A549 (cell line): ENCODE results near the gene JAZF1. TPM values are rescaled to one million over a fixed set of nuclear protein-coding genes. Genes with fewer than 3 reads are reported as not detected.

Source experiments
- ATAC-seq, 2 experiments: fragments of 200-7000 bp in 1 of 2; fragments of >200 bp in 1 of 2; cut with Nextera tagmentation in 1 of 2; cut with Tn5 transposase in 1 of 2; 3 replicates each; pipeline versions ENCODE4 v1.8.0 to v1.9.1; 2018 to 2020; ENCODE audit warnings: mild to moderate bottlenecking in 1 of 2, moderate library complexity in 1 of 2
- CTCF ChIA-PET: fragments of 300-600 bp; sonication (Branson Sonifier 250); formaldehyde crosslinking; extraction: SDS; loops from one replicate; lab custom pipeline; 2021; ENCODE audit warnings: antibody characterized with exemption, inconsistent platforms; lab: Yijun Ruan, JAX
- POLR2A ChIA-PET: fragments of 350-600 bp; formaldehyde crosslinking; extraction: SDS; loops from one replicate; lab custom pipeline; 2021; ENCODE audit warnings: antibody characterized with exemption, inconsistent platforms; lab: Yijun Ruan, JAX
- DNase-seq, 2 experiments: peaks; one replicate each; pipeline versions ENCODE4 v3.0.0 to v3.0.0-alpha.2; 2011 to 2016; ENCODE audit warnings: low read depth in 1 of 2, low spot score in 1 of 2
- FAIRE-seq: peaks from 2 replicates; lab custom pipeline; 2011; peaks lifted over from hg19 to GRCh38; lab: Jason Lieb, UNC
- H3K27ac ChIP-seq, 2 experiments: fragments of >200 bp; sonication (Bioruptor Twin); formaldehyde crosslinking; 3 replicates each; pipeline ENCODE4 v1.5.1; 2016 to 2017
- H3K4me1 ChIP-seq: fragments of >200 bp; sonication (Bioruptor Twin); formaldehyde crosslinking; 3 replicates; pipeline ENCODE4 v1.6.1; 2016
- H3K4me2 ChIP-seq: fragments of >200 bp; sonication (Bioruptor Twin); formaldehyde crosslinking; 3 replicates; pipeline ENCODE4 v1.6.1; 2016
- H3K4me3 ChIP-seq: fragments of >200 bp; sonication (Bioruptor Twin); formaldehyde crosslinking; 3 replicates; pipeline ENCODE4 v1.5.1; 2016
- H3K9me3 ChIP-seq: fragments of >200 bp; sonication (Bioruptor Twin); formaldehyde crosslinking; 3 replicates; pipeline ENCODE4 v1.6.1; 2016
- CBX8 ChIP-seq: fragments of 200-600 bp; sonication (generic); IDR thresholded peaks from 2 replicates; pipeline ENCODE4 v1.6.1; 2016
- CHD2 ChIP-seq: fragments of 150-350 bp; IDR thresholded peaks from 2 replicates; pipeline ENCODE4 v1.6.1; 2014; ENCODE audit warnings: low read length; ENCODE audit not compliant: partially characterized antibody
- EHMT2 ChIP-seq: fragments of 200-600 bp; sonication (generic); IDR thresholded peaks from 2 replicates; pipeline ENCODE4 v1.6.1; 2016; ENCODE audit warnings: antibody characterized with exemption, low read depth, mild to moderate bottlenecking, moderate library complexity
- EP300 ChIP-seq, 2 experiments: fragments of >200 bp; sonication (Bioruptor Twin); formaldehyde crosslinking; IDR thresholded peaks; 2 replicates in 1 of 2; 3 replicates in 1 of 2; pipeline ENCODE4 v1.6.1; 2016 to 2017
- FOXS1 ChIP-seq: fragments of 250-450 bp; sonication (Bioruptor Pico); IDR thresholded peaks from 2 replicates; pipeline ENCODE4 v1.5.0; 2020; ENCODE audit warnings: mild to moderate bottlenecking, moderate library complexity
- JUN ChIP-seq, 2 experiments: fragments of >200 bp; sonication (Bioruptor Twin); formaldehyde crosslinking; IDR thresholded peaks; 2 replicates in 1 of 2; 3 replicates in 1 of 2; pipeline ENCODE4 v1.6.1; 2016 to 2017
- KDM1A ChIP-seq: fragments of 200-600 bp; sonication (generic); IDR thresholded peaks from 2 replicates; pipeline ENCODE4 v1.6.1; 2016; ENCODE audit warnings: low read depth, mild to moderate bottlenecking
- PHF8 ChIP-seq: fragments of 200-600 bp; sonication (generic); IDR thresholded peaks from 2 replicates; pipeline ENCODE4 v1.6.1; 2016; ENCODE audit warnings: low read depth, mild to moderate bottlenecking, antibody characterized with exemption, moderate library complexity, borderline replicate concordance
- POLR2A ChIP-seq: IDR thresholded peaks from 2 replicates; pipeline ENCODE4 v1.6.1; 2012; ENCODE audit warnings: mild to moderate bottlenecking, low read length
- RAD21 ChIP-seq, 2 experiments: fragments of >200 bp in 1 of 2; sonication (Bioruptor Twin) in 1 of 2; formaldehyde crosslinking in 1 of 2; IDR thresholded peaks in 1 of 2; conservative IDR thresholded peaks in 1 of 2; 2 replicates in 1 of 2; 3 replicates in 1 of 2; pipeline ENCODE4 v1.6.1; 2012 to 2018; ENCODE audit warnings: inconsistent platforms in 1 of 2
- RFX5 ChIP-seq: fragments of 450-650 bp; IDR thresholded peaks from 2 replicates; pipeline ENCODE4 v1.7.1; 2014; ENCODE audit warnings: antibody characterized with exemption, mild to moderate bottlenecking, moderate library complexity
- RNF2 ChIP-seq: fragments of 200-600 bp; sonication (generic); IDR thresholded peaks from 2 replicates; pipeline ENCODE4 v1.6.1; 2016; ENCODE audit warnings: low read depth, mild to moderate bottlenecking, antibody characterized with exemption, moderate library complexity, borderline replicate concordance
- TFCP2L1 ChIP-seq: fragments of 250-450 bp; sonication (Bioruptor Pico); IDR thresholded peaks from 2 replicates; pipeline ENCODE4 v1.5.0; 2021; ENCODE audit warnings: mild to moderate bottlenecking
- TP53 ChIP-seq: fragments of 250-450 bp; sonication (Bioruptor Pico); IDR thresholded peaks from 2 replicates; pipeline ENCODE4 v1.5.0; 2021; ENCODE audit warnings: mild to moderate bottlenecking, moderate library complexity
- ZC3H11A ChIP-seq: fragments of 450-650 bp; IDR thresholded peaks from 2 replicates; pipeline ENCODE4 v1.6.1; 2014; ENCODE audit warnings: antibody characterized with exemption, mild to moderate bottlenecking
- ZNF302 ChIP-seq: fragments of 250-450 bp; sonication (Bioruptor Pico); IDR thresholded peaks from 2 replicates; pipeline ENCODE4 v1.9.0; 2021; ENCODE audit warnings: inconsistent platforms, mild to moderate bottlenecking, moderate library complexity
- ZSCAN20 ChIP-seq: fragments of 250-450 bp; sonication (Bioruptor Pico); IDR thresholded peaks from 2 replicates; pipeline ENCODE4 v1.8.0; 2022; ENCODE audit warnings: mild to moderate bottlenecking, moderate library complexity
- WGBS: methylation state at CpG from one replicate; pipeline ENCODE4 v1.1.6; 2017; ENCODE audit errors: missing lambda C conversion rate; 5-methylcytosine and 5-hydroxymethylcytosine counted together
- polyA plus RNA-seq, 4 experiments: library from polyadenylated mRNA; depleted of rRNA in 3 of 4; stranded (reverse); fragments of >200 nt; fragmentation: RNase III in 1 of 4; extraction: RNeasy Plus Mini Kit Qiagen cat#74134 plus additional on column Dnase treatment in 1 of 4; gene quantifications; 2 replicates in 3 of 4; 3 replicates in 1 of 4; pipeline ENCODE4 v1.2.3, GENCODE V29; 2011 to 2017
- TF ChIP-seq, protein P1 (sequence below): fragments of 250-450 bp; sonication (Bioruptor Pico); IDR thresholded peaks from 2 replicates; pipeline ENCODE4 v1.5.0; 2021; ENCODE audit warnings: mild to moderate bottlenecking, moderate library complexity, borderline replicate concordance
- TF ChIP-seq, protein P2 (sequence below): fragments of >200 bp; sonication (Bioruptor Twin); formaldehyde crosslinking; IDR thresholded peaks from 3 replicates; pipeline ENCODE4 v1.5.1; 2016
- TF ChIP-seq, protein P3 (sequence below): fragments of 450-650 bp; IDR thresholded peaks from 2 replicates; pipeline ENCODE4 v1.6.1; 2014; ENCODE audit warnings: antibody characterized with exemption

Gene JAZF1
- polyA plus RNA-seq, 2 of the 4 experiments (the other 2 are of a cell fraction) = 1.9 to 2.8 TPM

DNA sequence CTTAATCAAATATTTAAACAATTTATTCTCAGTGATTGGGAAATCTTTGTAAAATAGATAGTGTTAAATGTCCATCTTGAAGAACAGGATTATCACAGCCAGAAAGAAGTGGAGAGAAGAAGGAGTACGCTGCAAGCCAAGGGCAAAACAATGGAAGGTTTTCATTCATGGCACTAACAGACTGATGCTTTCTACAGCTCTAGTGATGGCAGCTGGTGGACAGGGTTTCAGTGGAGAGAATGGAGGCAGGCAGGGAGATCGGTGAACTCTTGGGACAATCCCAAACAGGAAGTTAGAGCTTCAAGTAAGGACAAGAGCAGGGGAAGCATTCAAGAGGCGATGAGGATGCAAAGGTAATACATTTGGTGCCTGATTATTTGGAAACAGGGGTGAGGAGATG lies 207.0 kb downstream of the JAZF1 start:
- TF ChIP-seq KDM1A (no peak), TP53 (no peak), ZSCAN20 (CRISPR knock-in tag) (no peak), ZNF302 (CRISPR knock-in tag) (no peak), EP300 (IDR thresholded peaks at IDR 0.05) (no peak)
- WGBS = 92% methylated on average over 3 of the region's 3 CpGs
- no peak overlapping the region for H3K27ac ChIP-seq
- DNase-seq (no peak), FAIRE-seq (no peak), ATAC-seq (no peak)
- no peaks in the 10 kb centered on the region for H3K9me3 ChIP-seq
- ChIA-PET POLR2A (no interaction called here), CTCF (interaction anchor here (1.2 kb wide), 1 partner anchor 812 kb away, joined by 3 read pairs; no protein-coding TSS in a partner anchor)
- H3K4me1 ChIP-seq = 0 out of 3 replicates have a peak, but pooled peaks cover 3% of the 10 kb centered on the region
- no peak overlapping the region for H3K4me3 ChIP-seq
- H3K4me2 ChIP-seq = no peak overlapping the region

DNA sequence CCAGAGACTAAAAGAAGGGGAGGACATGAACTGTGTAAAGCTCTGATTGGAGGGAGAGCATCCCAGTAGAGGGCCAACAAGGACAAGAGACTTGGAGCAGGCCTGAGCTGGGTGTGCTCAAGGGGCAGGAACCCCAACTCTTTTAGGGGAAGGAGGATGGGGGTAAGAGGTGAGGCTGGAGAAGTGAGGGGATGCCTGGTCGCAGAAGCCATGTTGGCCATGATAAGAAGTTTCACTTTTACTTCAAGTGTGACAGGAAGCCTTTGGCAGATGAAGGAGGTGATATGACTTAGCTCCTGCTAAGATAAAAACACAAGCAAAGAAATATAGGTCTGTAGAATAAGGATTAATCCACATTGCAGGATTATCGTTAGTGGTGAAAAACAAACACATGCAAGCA lies 208.3 kb downstream of the JAZF1 start:
- WGBS = 76% methylated on average over 2 of the region's 2 CpGs
- ChIA-PET POLR2A (no interaction called here), CTCF (interaction anchor here (1.1 to 1.9 kb wide), 3 partner anchors 49 to 792 kb away, joined by 3 to 8 read pairs (median 4); no protein-coding TSS in a partner anchor)
- DNase-seq = no peak
- ATAC-seq = no peak
- Histone ChIP-seq H3K4me3 (no peak overlapping the region), H3K4me2 (no peak overlapping the region), H3K9me3 (no peaks in the 10 kb centered on the region), H3K4me1 (0 out of 3 replicates have a peak, but pooled peaks cover 3% of the 10 kb centered on the region), H3K27ac (no peak overlapping the region)
- no peak for FAIRE-seq
- no peak for TF ChIP-seq RAD21 (conservative IDR thresholded peaks at IDR 0.05 in 1 of 2, IDR thresholded peaks at IDR 0.05 in 1 of 2)
- TF ChIP-seq TFCP2L1 (CRISPR knock-in tag) = no peak
- TF ChIP-seq, protein P1, sequence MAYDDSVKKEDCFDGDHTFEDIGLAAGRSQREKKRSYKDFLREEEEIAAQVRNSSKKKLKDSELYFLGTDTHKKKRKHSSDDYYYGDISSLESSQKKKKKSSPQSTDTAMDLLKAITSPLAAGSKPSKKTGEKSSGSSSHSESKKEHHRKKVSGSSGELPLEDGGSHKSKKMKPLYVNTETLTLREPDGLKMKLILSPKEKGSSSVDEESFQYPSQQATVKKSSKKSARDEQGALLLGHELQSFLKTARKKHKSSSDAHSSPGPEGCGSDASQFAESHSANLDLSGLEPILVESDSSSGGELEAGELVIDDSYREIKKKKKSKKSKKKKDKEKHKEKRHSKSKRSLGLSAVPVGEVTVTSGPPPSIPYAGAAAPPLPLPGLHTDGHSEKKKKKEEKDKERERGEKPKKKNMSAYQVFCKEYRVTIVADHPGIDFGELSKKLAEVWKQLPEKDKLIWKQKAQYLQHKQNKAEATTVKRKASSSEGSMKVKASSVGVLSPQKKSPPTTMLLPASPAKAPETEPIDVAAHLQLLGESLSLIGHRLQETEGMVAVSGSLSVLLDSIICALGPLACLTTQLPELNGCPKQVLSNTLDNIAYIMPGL (CRISPR knock-in tag) = no peak
- no peak for TF ChIP-seq CBX8
- no peak for TF ChIP-seq RFX5
- no peak for TF ChIP-seq CHD2

DNA sequence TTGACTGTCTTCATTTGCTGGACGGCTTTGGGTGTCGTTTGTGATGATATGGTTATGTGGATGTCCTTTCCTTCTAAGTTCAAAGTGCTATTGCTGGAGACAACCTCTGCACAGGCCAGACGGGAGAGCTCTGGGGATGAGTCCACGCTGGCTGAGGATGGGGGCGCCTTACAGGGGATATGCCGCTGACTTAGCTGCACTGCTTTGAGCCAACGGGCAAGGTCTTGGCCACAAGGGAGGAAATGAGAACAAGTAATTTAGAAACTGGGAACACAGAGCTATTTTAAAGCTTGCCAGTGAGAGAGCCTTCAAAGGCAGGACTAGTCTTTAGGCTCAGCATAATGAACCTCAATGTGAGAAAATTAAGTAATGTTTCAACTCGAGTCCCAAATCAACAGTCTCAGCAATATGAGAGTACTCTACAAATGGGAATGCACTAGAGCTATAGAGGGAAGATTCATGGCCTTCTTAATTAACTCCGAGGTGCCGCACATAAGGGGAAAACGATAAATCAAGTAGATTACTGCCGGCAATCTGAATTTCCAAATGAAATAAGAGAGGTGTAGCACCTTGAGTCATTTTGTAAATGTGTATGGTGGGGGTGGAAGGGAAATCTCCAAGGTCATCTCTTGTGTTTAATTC lies 209.3 kb downstream of the JAZF1 start:
- Histone ChIP-seq H3K4me2 (no peak overlapping the region), H3K9me3 (no peaks in the 10 kb centered on the region), H3K4me3 (no peak overlapping the region), H3K27ac (no peak overlapping the region), H3K4me1 (0 out of 3 replicates have a peak, but pooled peaks cover 3% of the 10 kb centered on the region)
- DNase-seq = no peak
- ChIA-PET CTCF (interaction anchor here (0.5 to 1.9 kb wide), 3 partner anchors 26 to 122 kb away, joined by 3 to 8 read pairs (median 4); no protein-coding TSS in a partner anchor), POLR2A (no interaction called here)
- no peak for ATAC-seq
- TF ChIP-seq, protein P2, sequence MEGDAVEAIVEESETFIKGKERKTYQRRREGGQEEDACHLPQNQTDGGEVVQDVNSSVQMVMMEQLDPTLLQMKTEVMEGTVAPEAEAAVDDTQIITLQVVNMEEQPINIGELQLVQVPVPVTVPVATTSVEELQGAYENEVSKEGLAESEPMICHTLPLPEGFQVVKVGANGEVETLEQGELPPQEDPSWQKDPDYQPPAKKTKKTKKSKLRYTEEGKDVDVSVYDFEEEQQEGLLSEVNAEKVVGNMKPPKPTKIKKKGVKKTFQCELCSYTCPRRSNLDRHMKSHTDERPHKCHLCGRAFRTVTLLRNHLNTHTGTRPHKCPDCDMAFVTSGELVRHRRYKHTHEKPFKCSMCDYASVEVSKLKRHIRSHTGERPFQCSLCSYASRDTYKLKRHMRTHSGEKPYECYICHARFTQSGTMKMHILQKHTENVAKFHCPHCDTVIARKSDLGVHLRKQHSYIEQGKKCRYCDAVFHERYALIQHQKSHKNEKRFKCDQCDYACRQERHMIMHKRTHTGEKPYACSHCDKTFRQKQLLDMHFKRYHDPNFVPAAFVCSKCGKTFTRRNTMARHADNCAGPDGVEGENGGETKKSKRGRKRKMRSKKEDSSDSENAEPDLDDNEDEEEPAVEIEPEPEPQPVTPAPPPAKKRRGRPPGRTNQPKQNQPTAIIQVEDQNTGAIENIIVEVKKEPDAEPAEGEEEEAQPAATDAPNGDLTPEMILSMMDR = no peak
- TF ChIP-seq ZC3H11A (no peak), FOXS1 (no peak), ZSCAN20 (CRISPR knock-in tag) (no peak), JUN (IDR thresholded peaks at IDR 0.05) (no peak), RNF2 (no peak), EHMT2 (no peak), POLR2A (no peak), TFCP2L1 (CRISPR knock-in tag) (no peak), ZNF302 (CRISPR knock-in tag) (no peak), PHF8 (no peak)
- TF ChIP-seq, protein P3, sequence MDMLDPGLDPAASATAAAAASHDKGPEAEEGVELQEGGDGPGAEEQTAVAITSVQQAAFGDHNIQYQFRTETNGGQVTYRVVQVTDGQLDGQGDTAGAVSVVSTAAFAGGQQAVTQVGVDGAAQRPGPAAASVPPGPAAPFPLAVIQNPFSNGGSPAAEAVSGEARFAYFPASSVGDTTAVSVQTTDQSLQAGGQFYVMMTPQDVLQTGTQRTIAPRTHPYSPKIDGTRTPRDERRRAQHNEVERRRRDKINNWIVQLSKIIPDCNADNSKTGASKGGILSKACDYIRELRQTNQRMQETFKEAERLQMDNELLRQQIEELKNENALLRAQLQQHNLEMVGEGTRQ = no peak
- TF ChIP-seq, all 56 proteins: peak for 0
- WGBS = 89% methylated on average over 12 of the region's 12 CpGs
- no peak for FAIRE-seq
